Spinal cord (tissue), 10 donors: Measurements from ENCODE around the gene DYNC1I2. TPM values are rescaled to one million over a fixed set of nuclear protein-coding genes. Genes with fewer than 3 reads are reported as not detected.

Source experiments
- DNase-seq, 6 donors: peaks; one replicate each; pipeline versions ENCODE4 v3.0.0 to v3.0.0-alpha.2; 2013 to 2015; ENCODE audit warnings: low spot score in 6 of 6, low read depth in 4 of 6
- H3K27ac ChIP-seq: one replicate; pipeline ENCODE4 v1.5.1; 2013; ENCODE audit warnings: low read depth, low read length, control low read depth
- H3K27me3 ChIP-seq: one replicate; pipeline ENCODE4 v1.6.1; 2013; ENCODE audit warnings: low read length; ENCODE audit not compliant: control insufficient read depth, insufficient read depth
- H3K36me3 ChIP-seq: one replicate; pipeline ENCODE4 v1.6.1; 2013; ENCODE audit warnings: low read length; ENCODE audit not compliant: control insufficient read depth, insufficient read depth
- H3K4me1 ChIP-seq: one replicate; pipeline ENCODE4 v1.6.1; 2013; ENCODE audit warnings: low read length; ENCODE audit not compliant: control insufficient read depth, insufficient read depth
- H3K4me3 ChIP-seq: one replicate; pipeline ENCODE4 v1.5.1; 2013; ENCODE audit warnings: low read depth, low read length, control low read depth
- H3K9me3 ChIP-seq: one replicate; pipeline ENCODE4 v1.6.1; 2013; ENCODE audit warnings: low read length; ENCODE audit not compliant: control insufficient read depth, insufficient read depth
- WGBS: methylation state at CpG from one replicate; pipeline ENCODE4 v1.1.5; 2013; ENCODE audit warnings: missing lambda C conversion rate; ENCODE audit not compliant: insufficient coverage; 5-methylcytosine and 5-hydroxymethylcytosine counted together
- long read RNA-seq, 4 donors: transcript quantifications; one replicate each; lab custom pipeline, GENCODE V29; 2026
- polyA plus RNA-seq, 2 donors: library from polyadenylated mRNA; unstranded; fragments of 120-200 nt; gene quantifications; one replicate each; pipeline ENCODE4 v1.2.1, GENCODE V29; 2013; ENCODE audit not compliant: insufficient read length in 2 of 2
- total RNA-seq, 2 donors: library from RNA; depleted of rRNA in 1 of 2; stranded (reverse); fragments of 120-200 nt in 1 of 2; fragments of >200 nt in 1 of 2; gene quantifications; one replicate each; pipeline versions ENCODE4 v1.2.3 to v1.2.4, GENCODE V29; 2013 to 2014
- donor health status: healthy.

DYNC1I2 gene
- total RNA-seq (100 to 1,000 TPM; 127 to 187 TPM), polyA plus RNA-seq (100 to 1,000 TPM; 202 to 209 TPM)
- long read RNA-seq, donor 1, transcript DYNC1I2-204 (17 exons, 2,196 nt), result major isoform, 8 of 99 reads
- long read RNA-seq, donor 1, transcript DYNC1I2-203 (16 exons, 2,572 nt), result minor isoform, 7 of 99 reads
- long read RNA-seq, donor 1, partial matches to known transcripts, result 73 of 99 reads
- long read RNA-seq, donor 1, other reads (novel, unspliced or antisense), result 0 of 99 reads
- long read RNA-seq, donor 2, partial matches to known transcripts, result 31 of 37 reads
- long read RNA-seq, donor 2, other reads (novel, unspliced or antisense), result 0 of 37 reads
- long read RNA-seq, donor 3, partial matches to known transcripts, result 43 of 52 reads
- long read RNA-seq, donor 3, other reads (novel, unspliced or antisense), result 0 of 52 reads
- long read RNA-seq, donor 4, transcript DYNC1I2-201 (16 exons, 2,589 nt), result major isoform, 12 of 155 reads
- long read RNA-seq, donor 4, transcript DYNC1I2-203 (16 exons, 2,572 nt), result major isoform, 12 of 155 reads
- long read RNA-seq, donor 4, partial matches to known transcripts, result 126 of 155 reads
- long read RNA-seq, donor 4, other reads (novel, unspliced or antisense), result 0 of 155 reads

DNA sequence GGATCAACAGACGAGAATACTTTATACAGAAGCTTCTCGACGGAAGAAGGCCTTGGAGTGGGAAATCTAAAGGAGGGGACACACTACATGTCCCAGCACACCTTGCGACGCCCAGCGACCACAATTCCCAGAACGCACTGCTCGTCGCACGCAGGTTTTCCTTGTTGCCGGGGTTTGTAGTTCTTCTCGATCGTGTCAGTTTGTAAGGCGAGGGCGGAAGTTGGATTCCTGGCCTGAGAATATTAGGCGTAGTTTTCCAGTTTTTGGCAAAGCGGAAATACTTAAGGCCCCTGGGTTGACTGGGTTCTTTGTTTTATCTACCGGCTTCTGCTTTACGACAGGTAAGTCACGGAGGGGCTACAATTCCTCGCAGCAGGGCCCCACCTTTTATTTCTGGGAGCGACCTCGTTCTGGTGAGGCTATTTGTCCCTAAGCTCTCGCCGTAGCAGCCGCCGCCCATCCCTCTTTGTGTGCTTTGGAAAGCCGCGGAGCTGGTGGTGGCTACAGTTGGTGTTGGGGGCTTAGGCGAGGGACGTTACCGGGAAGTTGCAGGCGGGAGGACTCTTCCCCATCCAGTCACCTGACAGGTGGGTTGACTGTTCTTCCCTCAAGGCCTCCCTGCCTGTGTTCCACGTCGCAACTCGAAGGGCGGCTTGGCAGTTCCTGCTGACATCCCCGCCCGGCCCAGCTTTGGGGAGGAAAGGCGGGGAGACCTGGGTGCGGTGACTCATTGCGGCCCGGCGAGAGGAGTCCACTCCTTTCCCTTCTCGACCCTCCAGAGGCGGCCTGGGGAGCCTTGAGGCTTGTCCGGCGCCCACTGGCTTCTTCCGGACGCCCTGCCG, at the start of gene DYNC1I2:
Gene DYNC1I2 (plus strand): TSS at position 183 of the 842 bp plus-strand sequence. CDS start 2,687 bp downstream, outside the sequence.
- H3K36me3 ChIP-seq, result peaks cover 4% of the 10 kb centered on the region
- peaks cover 4% of the 10 kb centered on the region for H3K4me1 ChIP-seq
- 0% methylated on average over 47 of the region's 51 CpGs for WGBS
- no peaks in the 10 kb centered on the region for H3K27me3 ChIP-seq
- H3K27ac ChIP-seq, result peak within 1 kb of the TSS; percentile 84
- H3K4me3 ChIP-seq, result peak within 1 kb of the TSS; percentile 98
- DNase-seq, result peak; percentile 91 to 99 (median 94)
- H3K9me3 ChIP-seq, result no peaks in the 10 kb centered on the region

DNA sequence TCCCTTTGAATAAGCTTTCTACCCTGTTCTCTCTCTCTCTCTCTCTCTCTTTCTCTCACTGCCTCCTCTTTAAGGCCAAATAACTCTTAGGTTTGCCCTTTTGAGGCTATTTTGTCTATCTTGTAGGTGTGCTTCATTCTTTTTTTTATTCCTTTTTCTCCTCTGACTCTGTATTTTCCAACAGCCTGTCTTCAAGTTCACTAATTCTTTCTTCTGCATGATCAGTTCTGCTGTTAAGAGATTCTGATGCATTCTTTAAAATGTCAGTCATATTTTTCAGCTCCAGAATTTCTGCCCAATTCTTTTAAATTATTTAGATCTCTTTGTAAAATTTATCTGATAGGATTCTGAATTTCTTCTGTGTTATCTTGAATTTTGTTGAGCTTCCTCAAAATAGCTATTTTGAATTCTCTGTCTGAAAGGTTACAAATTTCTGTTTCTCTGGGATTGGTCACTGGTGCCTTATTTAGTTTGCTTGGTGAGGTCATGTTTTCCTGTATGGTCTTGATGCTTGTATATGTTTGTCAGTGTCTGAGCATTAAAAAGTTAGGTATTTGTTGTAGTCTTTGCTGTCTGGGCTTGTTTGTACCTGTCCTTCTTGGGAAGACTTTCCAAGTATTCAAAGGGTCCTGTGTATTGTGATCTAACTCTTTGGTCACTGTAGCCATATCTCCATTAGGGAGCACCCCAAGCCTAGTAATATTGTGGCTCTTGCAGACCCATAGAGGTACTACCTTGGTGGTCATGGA, 35.4 kb upstream of the DYNC1I2 start:
- Histone ChIP-seq H3K36me3 (no peaks in the 10 kb centered on the region), H3K4me3 (no peak overlapping the region), H3K4me1 (no peaks in the 10 kb centered on the region), H3K27me3 (no peaks in the 10 kb centered on the region), H3K9me3 (peaks cover 4% of the 10 kb centered on the region), H3K27ac (no peak overlapping the region)
- no peak for DNase-seq

DNA sequence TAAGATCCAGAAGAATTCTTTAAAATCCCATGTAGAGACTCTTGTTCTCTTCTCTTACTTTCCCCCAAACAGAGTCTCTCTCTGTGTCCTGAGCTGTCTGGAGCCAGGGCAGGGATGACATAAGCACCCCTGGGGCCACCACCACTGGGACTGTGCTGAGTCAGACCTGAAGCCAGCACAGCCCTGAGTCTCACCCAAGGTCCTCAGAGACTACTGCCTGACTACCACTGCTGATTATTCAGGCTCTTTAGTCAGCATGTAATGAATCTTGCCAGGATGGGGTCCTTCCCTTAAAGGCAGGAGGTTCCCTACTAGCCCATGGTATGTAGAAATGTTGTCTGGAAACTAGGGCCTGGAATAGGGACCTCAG, 34.9 kb upstream of the DYNC1I2 start:
- Histone ChIP-seq H3K9me3 (peaks cover 4% of the 10 kb centered on the region), H3K27me3 (no peaks in the 10 kb centered on the region), H3K27ac (no peak overlapping the region), H3K4me1 (no peaks in the 10 kb centered on the region), H3K36me3 (no peaks in the 10 kb centered on the region), H3K4me3 (no peak overlapping the region)
- no peak for DNase-seq

DNA sequence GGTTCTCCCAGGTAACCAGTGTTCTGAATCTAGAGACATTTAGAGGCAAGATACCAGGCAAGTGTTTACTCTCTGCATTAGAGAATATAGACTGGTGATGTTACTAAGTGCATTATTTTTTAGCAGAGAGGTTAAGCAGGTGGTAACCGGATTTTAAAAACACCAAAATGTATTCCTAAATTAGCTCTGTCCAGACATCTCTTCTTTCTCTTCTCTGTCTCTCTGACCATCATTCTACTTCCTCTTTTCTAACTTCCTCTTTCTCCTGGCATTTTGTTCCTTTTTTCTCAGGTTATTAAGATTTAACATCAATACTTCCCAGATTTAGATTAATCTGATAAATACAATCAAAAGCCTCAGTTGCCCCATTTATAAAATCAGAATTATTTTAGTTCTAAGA, 31.7 kb upstream of the DYNC1I2 start:
- no peaks in the 10 kb centered on the region for H3K36me3 ChIP-seq
- H3K4me3 ChIP-seq, result no peak overlapping the region
- WGBS, result 80% methylated on average over 1 of the region's 1 CpG
- no peak overlapping the region for H3K27ac ChIP-seq
- no peaks in the 10 kb centered on the region for H3K4me1 ChIP-seq
- H3K27me3 ChIP-seq, result no peaks in the 10 kb centered on the region
- no peak for DNase-seq
- peaks cover 4% of the 10 kb centered on the region for H3K9me3 ChIP-seq

DNA sequence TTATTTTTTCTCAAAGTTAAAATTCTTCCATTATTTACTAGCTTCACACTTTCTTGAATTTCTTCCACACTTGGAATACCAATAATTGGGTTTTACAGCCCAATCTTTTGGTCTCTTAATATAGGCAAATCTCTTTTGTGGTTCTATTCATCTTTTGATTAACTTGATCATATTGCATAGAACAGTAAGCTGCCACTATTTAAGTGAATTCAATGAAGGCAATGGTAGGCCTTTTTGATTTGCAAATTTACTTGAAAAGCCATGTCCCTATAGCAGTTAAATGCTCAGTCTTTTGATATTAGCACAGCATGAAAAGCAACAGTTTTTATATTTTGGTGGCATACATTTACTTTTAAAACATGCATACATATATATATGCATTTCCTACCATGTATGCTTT, 20.2 kb upstream of the DYNC1I2 start:
- no peak overlapping the region for H3K27ac ChIP-seq
- H3K4me3 ChIP-seq, result no peak overlapping the region
- H3K9me3 ChIP-seq, result no peaks in the 10 kb centered on the region
- DNase-seq, result no peak
- no peaks in the 10 kb centered on the region for H3K27me3 ChIP-seq
- H3K4me1 ChIP-seq, result no peaks in the 10 kb centered on the region
- no peaks in the 10 kb centered on the region for H3K36me3 ChIP-seq

DNA sequence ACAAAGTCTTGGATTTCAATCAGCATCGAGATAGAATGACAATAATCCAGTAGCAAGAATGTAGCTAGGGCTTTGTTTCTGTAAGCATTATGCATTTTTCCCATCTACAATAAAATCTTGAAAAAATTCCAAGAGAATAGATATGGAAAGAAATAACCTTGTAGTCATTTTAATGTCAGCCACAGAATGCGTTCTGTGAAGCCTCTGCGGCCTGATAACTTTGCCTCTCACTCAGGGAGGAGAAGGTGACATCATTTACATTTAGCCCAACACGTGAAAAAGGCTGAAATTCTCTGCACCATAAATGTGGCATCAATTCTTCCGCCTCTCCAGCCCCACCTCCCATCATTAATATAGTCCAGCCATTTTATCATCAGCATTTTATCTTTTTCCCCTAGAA, 19.1 kb upstream of the DYNC1I2 start:
- no CpG with 5 or more reads among the region's 5 CpGs for WGBS
- peak in 1 of 6 donors; percentile 39 for DNase-seq
- H3K36me3 ChIP-seq, result no peaks in the 10 kb centered on the region
- no peak overlapping the region for H3K4me3 ChIP-seq
- H3K4me1 ChIP-seq, result no peaks in the 10 kb centered on the region
- no peak overlapping the region for H3K27ac ChIP-seq
- H3K9me3 ChIP-seq, result no peaks in the 10 kb centered on the region
- no peaks in the 10 kb centered on the region for H3K27me3 ChIP-seq

DNA sequence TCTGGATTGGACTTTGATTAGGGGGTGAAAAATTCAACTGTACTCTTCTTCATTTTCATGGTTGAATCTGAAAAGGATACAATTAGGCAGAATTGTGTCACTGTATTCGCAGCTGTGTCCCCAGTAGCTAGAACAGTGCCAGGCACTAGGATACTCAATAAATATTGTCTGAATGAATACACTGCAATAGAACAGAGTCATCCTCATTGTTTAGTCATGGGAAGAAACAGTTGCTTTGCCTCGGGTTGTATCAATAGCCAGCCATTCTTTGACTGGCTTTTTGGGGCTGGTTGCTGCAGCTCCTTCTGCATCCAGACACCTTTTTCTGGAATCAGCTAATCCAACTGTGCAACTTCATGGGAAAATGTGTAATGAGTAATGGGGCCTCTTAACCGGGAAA, 18.1 kb upstream of the DYNC1I2 start:
- peak in 2 of 6 donors; percentile 21 to 24 for DNase-seq
- Histone ChIP-seq H3K36me3 (no peaks in the 10 kb centered on the region), H3K27ac (no peak overlapping the region), H3K4me3 (no peak overlapping the region), H3K27me3 (no peaks in the 10 kb centered on the region), H3K4me1 (no peaks in the 10 kb centered on the region), H3K9me3 (no peaks in the 10 kb centered on the region)
- WGBS, result 40% methylated on average over 1 of the region's 3 CpGs

DNA sequence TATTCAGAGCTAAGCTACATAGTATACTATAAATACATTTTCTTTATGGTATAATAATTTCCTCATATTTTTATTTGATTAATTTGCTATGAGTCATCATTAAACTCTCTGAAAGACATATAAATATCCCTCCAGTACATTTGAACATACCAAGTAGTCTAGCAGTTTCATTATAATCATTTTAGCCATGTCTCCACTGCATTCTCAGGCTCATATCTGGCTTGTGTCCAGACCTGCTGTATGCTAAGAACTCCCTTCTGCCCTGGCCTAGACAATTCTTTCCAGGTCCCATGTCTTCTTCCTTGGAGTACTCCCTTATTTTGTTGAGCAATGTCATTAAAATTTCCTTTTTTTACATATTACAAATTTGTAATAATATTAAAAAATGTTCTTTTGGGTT, 16.6 kb upstream of the DYNC1I2 start:
- H3K9me3 ChIP-seq, result no peaks in the 10 kb centered on the region
- H3K4me1 ChIP-seq, result no peaks in the 10 kb centered on the region
- H3K4me3 ChIP-seq, result no peak overlapping the region
- no peaks in the 10 kb centered on the region for H3K36me3 ChIP-seq
- no peak for DNase-seq
- no peaks in the 10 kb centered on the region for H3K27me3 ChIP-seq
- H3K27ac ChIP-seq, result no peak overlapping the region

DNA sequence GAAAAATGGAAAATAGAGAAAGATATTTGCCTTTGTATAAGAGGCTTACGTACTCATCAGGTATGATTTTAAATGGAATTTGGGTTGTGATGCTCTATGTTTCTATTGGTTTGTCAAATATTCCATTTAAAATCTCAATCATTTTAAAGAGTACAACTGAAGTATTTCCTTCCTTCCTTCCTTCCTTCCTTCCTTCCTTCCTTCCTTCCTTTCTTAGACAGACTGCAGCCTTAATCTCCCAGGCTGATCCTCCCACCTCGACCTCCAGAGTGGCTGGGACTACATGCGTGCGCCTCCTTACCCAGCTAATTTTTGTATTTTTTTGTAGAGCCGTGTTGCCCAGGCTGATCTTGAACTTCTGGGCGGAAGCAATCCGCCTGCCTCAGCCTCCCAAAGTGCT, 15.4 kb upstream of the DYNC1I2 start:
- WGBS, result 94% methylated on average over 6 of the region's 7 CpGs
- no peaks in the 10 kb centered on the region for H3K36me3 ChIP-seq

More for the DNA sequence above, 15.4 kb upstream of the DYNC1I2 start:
- no peak for DNase-seq
- Histone ChIP-seq H3K27ac (no peak overlapping the region), H3K4me1 (no peaks in the 10 kb centered on the region), H3K27me3 (no peaks in the 10 kb centered on the region), H3K4me3 (no peak overlapping the region), H3K9me3 (no peaks in the 10 kb centered on the region)
